ENCODE data around the gene KLF12. TPM values are rescaled to one million over a fixed set of nuclear protein-coding genes. Genes with fewer than 3 reads are reported as not detected.

Gene KLF12
- total RNA-seq, 1 donor, result 43.4 TPM

DNA sequence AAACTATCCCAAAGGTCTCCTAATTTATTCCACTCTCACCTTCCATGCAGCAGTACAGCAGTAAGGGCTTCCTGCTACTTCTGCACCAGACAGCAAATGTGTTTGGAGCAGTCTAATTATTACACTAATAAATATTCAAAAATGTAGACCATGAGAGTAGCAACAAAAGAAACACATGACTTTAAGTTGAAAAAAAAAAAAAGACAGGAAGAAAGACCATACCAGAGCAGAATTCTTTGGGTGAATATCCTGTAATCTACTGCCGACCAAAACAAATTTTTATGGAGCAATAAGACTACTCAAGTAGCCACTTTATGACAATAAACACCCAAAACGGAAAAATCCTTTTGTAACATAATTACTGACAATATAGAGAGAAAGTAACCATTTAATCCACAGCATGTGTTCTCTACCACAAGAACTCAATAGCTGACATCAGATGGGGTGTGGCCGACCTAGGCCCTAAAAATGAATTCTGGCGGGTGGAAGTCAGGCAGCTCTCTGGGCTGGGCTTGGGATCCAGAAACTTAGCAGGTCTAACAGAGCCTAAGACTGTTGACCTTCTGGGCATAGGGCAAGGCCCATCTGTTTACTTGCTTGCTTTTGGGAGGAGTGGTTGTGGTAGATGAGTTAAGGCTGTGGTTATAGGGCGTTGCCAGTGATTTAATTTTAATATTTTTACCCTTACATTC lies 4.6 kb downstream of the KLF12 start:
- Histone ChIP-seq H3K4me1 (ENCODE audit: insufficient read depth, low read length) (peaks cover 42% of the 10 kb centered on the region), H3K36me3 (ENCODE audit: insufficient read depth, low read length) (no peaks in the 10 kb centered on the region), H3K27me3 (ENCODE audit: insufficient read depth, low read length) (no peaks in the 10 kb centered on the region), H3K4me3 (ENCODE audit: insufficient read depth, low read length) (peak overlapping the region; percentile 37), H4K20me1 (ENCODE audit: insufficient read depth, low read length) (no peaks in the 10 kb centered on the region), H3K4me2 (ENCODE audit: insufficient read depth, low read length) (peak overlapping the region; percentile 85), H3K9me3 (ENCODE audit: low read depth, low read length) (no peaks in the 10 kb centered on the region), H3K79me2 (ENCODE audit: insufficient read depth, low read length) (peaks cover 91% of the 10 kb centered on the region), H2AFZ (ENCODE audit: low read length) (peak overlapping the region; percentile 21), H3K27ac (ENCODE audit: low read depth, low read length) (peak overlapping the region; percentile 99)
- TF ChIP-seq, protein P1, sequence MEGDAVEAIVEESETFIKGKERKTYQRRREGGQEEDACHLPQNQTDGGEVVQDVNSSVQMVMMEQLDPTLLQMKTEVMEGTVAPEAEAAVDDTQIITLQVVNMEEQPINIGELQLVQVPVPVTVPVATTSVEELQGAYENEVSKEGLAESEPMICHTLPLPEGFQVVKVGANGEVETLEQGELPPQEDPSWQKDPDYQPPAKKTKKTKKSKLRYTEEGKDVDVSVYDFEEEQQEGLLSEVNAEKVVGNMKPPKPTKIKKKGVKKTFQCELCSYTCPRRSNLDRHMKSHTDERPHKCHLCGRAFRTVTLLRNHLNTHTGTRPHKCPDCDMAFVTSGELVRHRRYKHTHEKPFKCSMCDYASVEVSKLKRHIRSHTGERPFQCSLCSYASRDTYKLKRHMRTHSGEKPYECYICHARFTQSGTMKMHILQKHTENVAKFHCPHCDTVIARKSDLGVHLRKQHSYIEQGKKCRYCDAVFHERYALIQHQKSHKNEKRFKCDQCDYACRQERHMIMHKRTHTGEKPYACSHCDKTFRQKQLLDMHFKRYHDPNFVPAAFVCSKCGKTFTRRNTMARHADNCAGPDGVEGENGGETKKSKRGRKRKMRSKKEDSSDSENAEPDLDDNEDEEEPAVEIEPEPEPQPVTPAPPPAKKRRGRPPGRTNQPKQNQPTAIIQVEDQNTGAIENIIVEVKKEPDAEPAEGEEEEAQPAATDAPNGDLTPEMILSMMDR (IDR thresholded peaks at IDR 0.05; ENCODE audit: extremely low read depth, low read depth, low read length), result no peak
- DNase-seq (ENCODE audit: insufficient read length, low spot score, missing footprints), result no peak

DNA sequence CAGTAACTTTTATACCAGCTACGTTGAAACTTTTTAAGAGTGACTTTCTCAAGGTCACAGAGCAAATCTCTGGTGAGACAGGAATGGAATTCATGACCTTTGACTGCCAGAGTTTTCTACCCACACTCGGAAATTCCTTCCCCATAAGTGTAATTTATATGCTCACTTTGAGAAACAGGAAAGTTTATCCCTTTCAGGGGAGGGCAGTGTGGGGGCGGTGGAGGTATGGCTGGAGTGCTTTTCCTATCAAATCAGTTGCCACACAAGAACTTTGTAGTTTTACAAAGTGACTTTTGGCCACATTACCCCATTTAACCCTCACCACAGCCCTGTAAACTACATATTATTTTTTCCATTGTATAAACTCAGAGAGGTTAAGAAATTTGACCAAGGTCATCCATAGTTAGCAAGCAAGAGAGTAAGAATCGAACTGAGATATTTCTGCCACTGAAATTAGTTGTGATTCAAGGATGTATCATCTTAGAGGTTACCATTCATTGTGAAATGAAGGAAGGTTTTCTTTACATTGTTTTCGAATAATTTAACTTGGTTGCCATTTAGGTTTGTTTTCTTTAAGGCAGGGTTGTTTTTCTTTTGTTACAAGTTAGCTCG lies 5.9 kb downstream of the KLF12 start:
- Histone ChIP-seq H2AFZ (ENCODE audit: low read length) (no peak overlapping the region), H3K79me2 (ENCODE audit: insufficient read depth, low read length) (peaks cover 100% of the 10 kb centered on the region), H3K4me1 (ENCODE audit: insufficient read depth, low read length) (peaks cover 42% of the 10 kb centered on the region), H3K4me3 (ENCODE audit: insufficient read depth, low read length) (peak overlapping the region; percentile 39), H3K27me3 (ENCODE audit: insufficient read depth, low read length) (no peaks in the 10 kb centered on the region), H3K27ac (ENCODE audit: low read depth, low read length) (peak overlapping the region; percentile 99), H4K20me1 (ENCODE audit: insufficient read depth, low read length) (no peaks in the 10 kb centered on the region), H3K4me2 (ENCODE audit: insufficient read depth, low read length) (peak overlapping the region; percentile 85), H3K36me3 (ENCODE audit: insufficient read depth, low read length) (no peaks in the 10 kb centered on the region), H3K9me3 (ENCODE audit: low read depth, low read length) (no peaks in the 10 kb centered on the region)
- TF ChIP-seq, protein P1 (IDR thresholded peaks at IDR 0.05; ENCODE audit: extremely low read depth, low read depth, low read length), result no peak
- peak; percentile 48 for DNase-seq (ENCODE audit: insufficient read length, low spot score, missing footprints)

DNA sequence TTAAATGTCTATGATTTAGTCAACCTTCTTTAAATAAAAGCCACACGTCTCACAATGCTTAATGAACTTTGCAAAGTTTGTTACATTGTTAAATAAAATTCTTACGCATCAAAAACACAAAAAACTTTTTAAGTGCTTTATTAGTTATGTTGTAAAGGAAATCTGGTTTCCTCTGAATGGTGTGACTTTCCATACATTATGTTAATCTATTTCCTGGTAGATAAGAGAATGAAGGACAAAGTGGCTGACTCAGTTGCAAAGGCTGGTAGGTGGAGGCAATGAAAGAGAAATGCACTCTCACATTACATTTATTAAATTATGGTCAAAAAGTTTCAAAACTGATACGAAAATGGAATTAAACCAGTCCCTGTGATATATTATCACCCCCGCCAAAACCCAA lies 15.9 kb downstream of the KLF12 start:
- TF ChIP-seq, protein P1 (IDR thresholded peaks at IDR 0.05; ENCODE audit: extremely low read depth, low read depth, low read length), result no peak
- H3K36me3 ChIP-seq (ENCODE audit: insufficient read depth, low read length), result peaks cover 10% of the 10 kb centered on the region
- H3K79me2 ChIP-seq (ENCODE audit: insufficient read depth, low read length), result peaks cover 97% of the 10 kb centered on the region
- peaks cover 10% of the 10 kb centered on the region for H4K20me1 ChIP-seq (ENCODE audit: insufficient read depth, low read length)
- H3K27ac ChIP-seq (ENCODE audit: low read depth, low read length), result no peak overlapping the region
- H2AFZ ChIP-seq (ENCODE audit: low read length), result no peak overlapping the region
- H3K4me1 ChIP-seq (ENCODE audit: insufficient read depth, low read length), result peaks cover 35% of the 10 kb centered on the region
- no peaks in the 10 kb centered on the region for H3K27me3 ChIP-seq (ENCODE audit: insufficient read depth, low read length)
- no peak overlapping the region for H3K4me3 ChIP-seq (ENCODE audit: insufficient read depth, low read length)
- no peak overlapping the region for H3K4me2 ChIP-seq (ENCODE audit: insufficient read depth, low read length)
- DNase-seq (ENCODE audit: insufficient read length, low spot score, missing footprints), result no peak
- H3K9me3 ChIP-seq (ENCODE audit: low read depth, low read length), result no peaks in the 10 kb centered on the region

DNA sequence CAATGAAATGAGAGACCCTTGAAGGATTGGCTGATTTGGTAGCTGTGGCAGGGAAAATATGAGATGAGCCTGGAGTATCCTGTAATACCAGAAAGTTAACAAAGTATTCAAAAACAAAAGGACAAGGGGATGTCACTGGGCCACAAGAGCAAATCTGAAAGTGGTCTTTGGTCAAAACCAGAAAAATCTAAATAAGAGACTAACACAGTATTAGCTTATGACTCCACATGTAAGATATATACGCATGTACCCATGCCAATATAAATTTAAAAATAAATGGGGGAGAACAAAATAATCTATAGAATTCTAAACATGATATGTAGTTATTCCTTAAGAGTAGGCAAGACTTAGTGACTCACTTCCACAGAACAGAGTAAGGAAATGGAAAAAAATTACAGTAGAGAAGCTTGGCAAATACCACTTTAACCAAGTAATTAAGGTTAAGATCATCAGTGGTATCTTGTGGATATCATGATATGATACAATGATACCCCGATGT lies 16.9 kb downstream of the KLF12 start:
- peaks cover 43% of the 10 kb centered on the region for H3K4me1 ChIP-seq (ENCODE audit: insufficient read depth, low read length)
- TF ChIP-seq, protein P1 (IDR thresholded peaks at IDR 0.05; ENCODE audit: extremely low read depth, low read depth, low read length), result no peak
- H3K27me3 ChIP-seq (ENCODE audit: insufficient read depth, low read length), result no peaks in the 10 kb centered on the region
- no peak overlapping the region for H3K4me3 ChIP-seq (ENCODE audit: insufficient read depth, low read length)
- H3K79me2 ChIP-seq (ENCODE audit: insufficient read depth, low read length), result peaks cover 97% of the 10 kb centered on the region
- no peak overlapping the region for H2AFZ ChIP-seq (ENCODE audit: low read length)
- peak overlapping the region; percentile 10 for H3K27ac ChIP-seq (ENCODE audit: low read depth, low read length)
- DNase-seq (ENCODE audit: insufficient read length, low spot score, missing footprints), result no peak
- H3K4me2 ChIP-seq (ENCODE audit: insufficient read depth, low read length), result no peak overlapping the region
- no peaks in the 10 kb centered on the region for H3K9me3 ChIP-seq (ENCODE audit: low read depth, low read length)
- peaks cover 11% of the 10 kb centered on the region for H4K20me1 ChIP-seq (ENCODE audit: insufficient read depth, low read length)
- peaks cover 10% of the 10 kb centered on the region for H3K36me3 ChIP-seq (ENCODE audit: insufficient read depth, low read length)
